ENCODE data around the gene NDUFAF3.

DNA sequence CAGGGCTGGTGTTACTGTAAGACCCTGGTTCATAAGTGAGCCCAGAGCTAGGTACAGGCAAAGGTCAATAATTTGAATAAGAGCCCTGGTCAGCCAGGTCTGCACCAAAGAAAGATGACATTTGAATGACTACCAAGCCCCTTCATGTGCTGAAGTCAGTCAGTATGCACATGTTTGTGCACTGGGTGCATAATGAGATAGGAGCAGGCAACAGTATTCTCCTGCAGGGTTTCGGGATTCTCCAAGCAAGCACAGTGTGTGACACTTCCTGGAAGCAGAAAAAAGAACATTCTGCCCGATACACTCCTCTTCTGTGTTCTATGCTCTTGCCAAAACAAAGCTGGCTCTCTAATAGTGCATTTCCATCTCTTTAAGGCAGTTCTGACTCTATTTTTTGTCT is 12.7 kb downstream of the NDUFAF3 start:
- TF ChIP-seq EGR1 (IDR thresholded peaks at IDR 0.05), result no peak
- TF ChIP-seq TAF1 (IDR thresholded peaks at IDR 0.05; ENCODE audit: low read depth), result no peak
- no peak for TF ChIP-seq NFIC (IDR thresholded peaks at IDR 0.05)
- TF ChIP-seq FOXM1 (IDR thresholded peaks at IDR 0.05; ENCODE audit: borderline replicate concordance, low read depth), result no peak
- TF ChIP-seq CEBPB (IDR thresholded peaks at IDR 0.05), result no peak
- TF ChIP-seq EP300 (IDR thresholded peaks at IDR 0.05; ENCODE audit: borderline replicate concordance), result no peak
- TF ChIP-seq CREB1 (IDR thresholded peaks at IDR 0.05; ENCODE audit: low read depth), result no peak
- TF ChIP-seq, protein P1, sequence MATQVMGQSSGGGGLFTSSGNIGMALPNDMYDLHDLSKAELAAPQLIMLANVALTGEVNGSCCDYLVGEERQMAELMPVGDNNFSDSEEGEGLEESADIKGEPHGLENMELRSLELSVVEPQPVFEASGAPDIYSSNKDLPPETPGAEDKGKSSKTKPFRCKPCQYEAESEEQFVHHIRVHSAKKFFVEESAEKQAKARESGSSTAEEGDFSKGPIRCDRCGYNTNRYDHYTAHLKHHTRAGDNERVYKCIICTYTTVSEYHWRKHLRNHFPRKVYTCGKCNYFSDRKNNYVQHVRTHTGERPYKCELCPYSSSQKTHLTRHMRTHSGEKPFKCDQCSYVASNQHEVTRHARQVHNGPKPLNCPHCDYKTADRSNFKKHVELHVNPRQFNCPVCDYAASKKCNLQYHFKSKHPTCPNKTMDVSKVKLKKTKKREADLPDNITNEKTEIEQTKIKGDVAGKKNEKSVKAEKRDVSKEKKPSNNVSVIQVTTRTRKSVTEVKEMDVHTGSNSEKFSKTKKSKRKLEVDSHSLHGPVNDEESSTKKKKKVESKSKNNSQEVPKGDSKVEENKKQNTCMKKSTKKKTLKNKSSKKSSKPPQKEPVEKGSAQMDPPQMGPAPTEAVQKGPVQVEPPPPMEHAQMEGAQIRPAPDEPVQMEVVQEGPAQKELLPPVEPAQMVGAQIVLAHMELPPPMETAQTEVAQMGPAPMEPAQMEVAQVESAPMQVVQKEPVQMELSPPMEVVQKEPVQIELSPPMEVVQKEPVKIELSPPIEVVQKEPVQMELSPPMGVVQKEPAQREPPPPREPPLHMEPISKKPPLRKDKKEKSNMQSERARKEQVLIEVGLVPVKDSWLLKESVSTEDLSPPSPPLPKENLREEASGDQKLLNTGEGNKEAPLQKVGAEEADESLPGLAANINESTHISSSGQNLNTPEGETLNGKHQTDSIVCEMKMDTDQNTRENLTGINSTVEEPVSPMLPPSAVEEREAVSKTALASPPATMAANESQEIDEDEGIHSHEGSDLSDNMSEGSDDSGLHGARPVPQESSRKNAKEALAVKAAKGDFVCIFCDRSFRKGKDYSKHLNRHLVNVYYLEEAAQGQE (IDR thresholded peaks at IDR 0.05; ENCODE audit: low read depth), result no peak
- TF ChIP-seq YY1 (IDR thresholded peaks at IDR 0.05; ENCODE audit: low read depth), result no peak
- no peak for TF ChIP-seq RAD21 (IDR thresholded peaks at IDR 0.05; ENCODE audit: low read depth)
- TF ChIP-seq TCF12 (IDR thresholded peaks at IDR 0.05; ENCODE audit: low read depth), result no peak
- TF ChIP-seq, protein P2, sequence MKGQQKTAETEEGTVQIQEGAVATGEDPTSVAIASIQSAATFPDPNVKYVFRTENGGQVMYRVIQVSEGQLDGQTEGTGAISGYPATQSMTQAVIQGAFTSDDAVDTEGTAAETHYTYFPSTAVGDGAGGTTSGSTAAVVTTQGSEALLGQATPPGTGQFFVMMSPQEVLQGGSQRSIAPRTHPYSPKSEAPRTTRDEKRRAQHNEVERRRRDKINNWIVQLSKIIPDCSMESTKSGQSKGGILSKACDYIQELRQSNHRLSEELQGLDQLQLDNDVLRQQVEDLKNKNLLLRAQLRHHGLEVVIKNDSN (IDR thresholded peaks at IDR 0.05), result no peak
